Ishikawa (cell line): ENCODE data around the gene ZFAND3.

ENCODE experiments used
- CREB1 ChIP-seq: IDR thresholded peaks from 2 replicates; pipeline ENCODE4 v1.6.1; 2012; ENCODE audit warnings: low read depth
- EGR1 ChIP-seq: IDR thresholded peaks from 2 replicates; pipeline ENCODE4 v1.6.1; 2012
- EP300 ChIP-seq: IDR thresholded peaks from 2 replicates; pipeline ENCODE4 v1.6.1; 2012; ENCODE audit warnings: borderline replicate concordance
- FOXM1 ChIP-seq: IDR thresholded peaks from 2 replicates; pipeline ENCODE4 v1.6.1; 2012; ENCODE audit warnings: low read depth, borderline replicate concordance
- NFIC ChIP-seq: IDR thresholded peaks from 2 replicates; pipeline ENCODE4 v1.6.1; 2012
- RAD21 ChIP-seq: IDR thresholded peaks from 2 replicates; pipeline ENCODE4 v1.6.1; 2012; ENCODE audit warnings: low read depth
- TAF1 ChIP-seq: IDR thresholded peaks from 2 replicates; pipeline ENCODE4 v1.6.1; 2012; ENCODE audit warnings: low read depth, mild to moderate bottlenecking
- TCF12 ChIP-seq: IDR thresholded peaks from 2 replicates; pipeline ENCODE4 v1.6.1; 2012; ENCODE audit warnings: low read depth
- TF ChIP-seq, protein P1 (sequence below): IDR thresholded peaks from 2 replicates; pipeline ENCODE4 v1.6.1; 2012
- TF ChIP-seq, protein P2 (sequence below): IDR thresholded peaks from 2 replicates; pipeline ENCODE4 v1.6.1; 2012; ENCODE audit warnings: low read depth, mild to moderate bottlenecking
- TF ChIP-seq, protein P3 (sequence below): IDR thresholded peaks from 2 replicates; pipeline ENCODE4 v1.6.1; 2012

DNA sequence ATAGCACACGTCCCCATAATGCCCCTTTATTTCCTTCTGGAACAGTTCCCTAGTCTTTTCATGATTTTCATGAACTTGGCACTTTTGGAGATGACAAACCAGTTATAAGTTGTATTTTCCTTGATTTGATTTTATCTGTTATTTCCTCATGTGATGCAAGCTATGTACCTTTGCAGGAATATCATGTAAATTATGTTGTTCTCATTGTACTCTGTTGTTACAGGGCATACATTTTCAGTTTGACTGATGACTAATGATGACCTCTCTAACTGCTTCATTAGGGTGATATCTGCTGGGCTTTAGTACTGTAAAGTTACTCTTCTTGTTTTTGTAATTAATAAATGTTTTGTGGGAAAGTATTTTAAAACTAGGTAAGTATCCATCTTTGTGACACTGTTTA lies 147.3 kb downstream of the ZFAND3 start:
- TF ChIP-seq CREB1 (no peak), EGR1 (no peak), EP300 (no peak), TAF1 (no peak), RAD21 (no peak), TCF12 (no peak), FOXM1 (no peak), NFIC (no peak)
- TF ChIP-seq, protein P1, sequence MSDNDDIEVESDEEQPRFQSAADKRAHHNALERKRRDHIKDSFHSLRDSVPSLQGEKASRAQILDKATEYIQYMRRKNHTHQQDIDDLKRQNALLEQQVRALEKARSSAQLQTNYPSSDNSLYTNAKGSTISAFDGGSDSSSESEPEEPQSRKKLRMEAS = no peak
- TF ChIP-seq, protein P2, sequence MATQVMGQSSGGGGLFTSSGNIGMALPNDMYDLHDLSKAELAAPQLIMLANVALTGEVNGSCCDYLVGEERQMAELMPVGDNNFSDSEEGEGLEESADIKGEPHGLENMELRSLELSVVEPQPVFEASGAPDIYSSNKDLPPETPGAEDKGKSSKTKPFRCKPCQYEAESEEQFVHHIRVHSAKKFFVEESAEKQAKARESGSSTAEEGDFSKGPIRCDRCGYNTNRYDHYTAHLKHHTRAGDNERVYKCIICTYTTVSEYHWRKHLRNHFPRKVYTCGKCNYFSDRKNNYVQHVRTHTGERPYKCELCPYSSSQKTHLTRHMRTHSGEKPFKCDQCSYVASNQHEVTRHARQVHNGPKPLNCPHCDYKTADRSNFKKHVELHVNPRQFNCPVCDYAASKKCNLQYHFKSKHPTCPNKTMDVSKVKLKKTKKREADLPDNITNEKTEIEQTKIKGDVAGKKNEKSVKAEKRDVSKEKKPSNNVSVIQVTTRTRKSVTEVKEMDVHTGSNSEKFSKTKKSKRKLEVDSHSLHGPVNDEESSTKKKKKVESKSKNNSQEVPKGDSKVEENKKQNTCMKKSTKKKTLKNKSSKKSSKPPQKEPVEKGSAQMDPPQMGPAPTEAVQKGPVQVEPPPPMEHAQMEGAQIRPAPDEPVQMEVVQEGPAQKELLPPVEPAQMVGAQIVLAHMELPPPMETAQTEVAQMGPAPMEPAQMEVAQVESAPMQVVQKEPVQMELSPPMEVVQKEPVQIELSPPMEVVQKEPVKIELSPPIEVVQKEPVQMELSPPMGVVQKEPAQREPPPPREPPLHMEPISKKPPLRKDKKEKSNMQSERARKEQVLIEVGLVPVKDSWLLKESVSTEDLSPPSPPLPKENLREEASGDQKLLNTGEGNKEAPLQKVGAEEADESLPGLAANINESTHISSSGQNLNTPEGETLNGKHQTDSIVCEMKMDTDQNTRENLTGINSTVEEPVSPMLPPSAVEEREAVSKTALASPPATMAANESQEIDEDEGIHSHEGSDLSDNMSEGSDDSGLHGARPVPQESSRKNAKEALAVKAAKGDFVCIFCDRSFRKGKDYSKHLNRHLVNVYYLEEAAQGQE = no peak
- TF ChIP-seq, protein P3, sequence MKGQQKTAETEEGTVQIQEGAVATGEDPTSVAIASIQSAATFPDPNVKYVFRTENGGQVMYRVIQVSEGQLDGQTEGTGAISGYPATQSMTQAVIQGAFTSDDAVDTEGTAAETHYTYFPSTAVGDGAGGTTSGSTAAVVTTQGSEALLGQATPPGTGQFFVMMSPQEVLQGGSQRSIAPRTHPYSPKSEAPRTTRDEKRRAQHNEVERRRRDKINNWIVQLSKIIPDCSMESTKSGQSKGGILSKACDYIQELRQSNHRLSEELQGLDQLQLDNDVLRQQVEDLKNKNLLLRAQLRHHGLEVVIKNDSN = no peak
